Gastroesophageal sphincter (tissue), 3 donors: ENCODE data around the gene LRBA.

Experiments used
- POLR2A ChIP-seq, 2 donors: fragments of 450-650 bp; IDR thresholded peaks; one replicate each; pipeline ENCODE4 v1.6.1; 2017; ENCODE audit warnings: antibody characterized with exemption in 2 of 2, mild to moderate bottlenecking in 2 of 2, moderate library complexity in 1 of 2
- POLR2AphosphoS5 ChIP-seq: sonication (generic); formaldehyde crosslinking; IDR thresholded peaks from one replicate; pipeline ENCODE4 v1.6.1; 2017; ENCODE audit warnings: antibody characterized with exemption
- TF ChIP-seq, protein P1 (sequence below), 4 experiments: fragments of 200-600 bp in 2 of 4; fragments of 450-650 bp in 2 of 4; sonication (generic) in 1 of 4; IDR thresholded peaks; one replicate each; pipeline ENCODE4 v1.5.1; 2017 to 2019; ENCODE audit warnings: antibody characterized with exemption in 4 of 4, mild to moderate bottlenecking in 2 of 4, moderate library complexity in 2 of 4

DNA sequence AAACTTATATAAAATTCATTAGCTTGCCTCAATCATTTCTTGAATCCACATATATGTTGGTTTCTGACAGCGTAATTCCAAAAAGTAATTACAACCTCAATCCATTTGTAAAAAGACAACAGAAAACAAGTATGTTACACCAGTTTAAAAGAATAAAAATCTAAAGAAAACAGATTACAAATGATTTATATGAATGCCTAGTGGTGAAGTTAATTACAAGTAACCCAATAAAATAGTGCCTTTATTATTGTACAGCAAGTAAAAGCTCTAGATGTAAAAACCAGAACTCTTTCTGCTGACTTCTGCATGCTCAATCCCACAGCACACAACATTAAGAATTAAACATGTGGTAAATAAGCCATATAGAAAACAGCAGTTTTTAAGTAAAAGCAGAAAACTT lies 235.4 kb downstream of the LRBA start:
- TF ChIP-seq, protein P1, sequence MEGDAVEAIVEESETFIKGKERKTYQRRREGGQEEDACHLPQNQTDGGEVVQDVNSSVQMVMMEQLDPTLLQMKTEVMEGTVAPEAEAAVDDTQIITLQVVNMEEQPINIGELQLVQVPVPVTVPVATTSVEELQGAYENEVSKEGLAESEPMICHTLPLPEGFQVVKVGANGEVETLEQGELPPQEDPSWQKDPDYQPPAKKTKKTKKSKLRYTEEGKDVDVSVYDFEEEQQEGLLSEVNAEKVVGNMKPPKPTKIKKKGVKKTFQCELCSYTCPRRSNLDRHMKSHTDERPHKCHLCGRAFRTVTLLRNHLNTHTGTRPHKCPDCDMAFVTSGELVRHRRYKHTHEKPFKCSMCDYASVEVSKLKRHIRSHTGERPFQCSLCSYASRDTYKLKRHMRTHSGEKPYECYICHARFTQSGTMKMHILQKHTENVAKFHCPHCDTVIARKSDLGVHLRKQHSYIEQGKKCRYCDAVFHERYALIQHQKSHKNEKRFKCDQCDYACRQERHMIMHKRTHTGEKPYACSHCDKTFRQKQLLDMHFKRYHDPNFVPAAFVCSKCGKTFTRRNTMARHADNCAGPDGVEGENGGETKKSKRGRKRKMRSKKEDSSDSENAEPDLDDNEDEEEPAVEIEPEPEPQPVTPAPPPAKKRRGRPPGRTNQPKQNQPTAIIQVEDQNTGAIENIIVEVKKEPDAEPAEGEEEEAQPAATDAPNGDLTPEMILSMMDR (IDR thresholded peaks at IDR 0.05), result no peak
- TF ChIP-seq POLR2A (IDR thresholded peaks at IDR 0.05) (no peak), POLR2AphosphoS5 (no peak)
